Gastrocnemius medialis (tissue), 4 donors: Measurements from ENCODE around the gene RND1. TPM values are rescaled to one million over a fixed set of nuclear protein-coding genes. Genes with fewer than 3 reads are reported as not detected.

Experiments
- ATAC-seq, 2 donors: fragments of 150-250 bp; one replicate each; pipeline ENCODE4 v1.9.1; 2016
- DNase-seq, 2 donors: peaks; one replicate each; pipeline ENCODE4 v3.0.0-alpha.2; 2019
- H3K27ac ChIP-seq, 4 donors: fragments of 200-600 bp; sonication (generic); 1 replicate in 1 of 4; 2 replicates in 3 of 4; pipeline ENCODE4 v1.5.1; 2016 to 2018; ENCODE audit warnings: mild to moderate bottlenecking in 2 of 4, moderate library complexity in 1 of 4
- H3K27me3 ChIP-seq, 3 donors: fragments of 200-600 bp; sonication (generic) in 2 of 3; 1 replicate in 1 of 3; 2 replicates in 2 of 3; pipeline versions ENCODE4 v1.5.1 to v1.6.0; 2016 to 2019; ENCODE audit warnings: mild to moderate bottlenecking in 1 of 3, moderate library complexity in 1 of 3
- H3K36me3 ChIP-seq, 2 donors: fragments of 200-600 bp; sonication (generic) in 1 of 2; one replicate each; pipeline ENCODE4 v1.5.1; 2017 to 2018
- H3K4me1 ChIP-seq, 2 donors: fragments of 200-600 bp; sonication (generic) in 1 of 2; one replicate each; pipeline ENCODE4 v1.5.1; 2016 to 2017; ENCODE audit warnings: mild to moderate bottlenecking in 2 of 2
- H3K4me3 ChIP-seq, 4 donors: fragments of 200-600 bp; sonication (generic) in 3 of 4; 1 replicate in 1 of 4; 2 replicates in 3 of 4; pipeline ENCODE4 v1.5.1; 2016 to 2019; ENCODE audit warnings: mild to moderate bottlenecking in 2 of 4
- H3K9me3 ChIP-seq, 3 donors: fragments of 200-600 bp; sonication (generic) in 2 of 3; 1 replicate in 1 of 3; 2 replicates in 2 of 3; pipeline ENCODE4 v1.5.1; 2016 to 2019
- POLR2A ChIP-seq, 2 donors: fragments of 450-650 bp; IDR thresholded peaks; one replicate each; pipeline ENCODE4 v1.6.1; 2017; ENCODE audit warnings: antibody characterized with exemption in 2 of 2, mild to moderate bottlenecking in 2 of 2, moderate library complexity in 2 of 2
- in situ Hi-C, 4 donors: fragments of 200-750 bp; cut with MboI; loops; one replicate each; pipeline versions ENCODE4 v1.15.0 to v1.8.0; 2017; ENCODE audit warnings: low sequenced_read_pairs in 4 of 4
- intact Hi-C: fragments of 100-400 bp; cut with DNase I; formaldehyde crosslinking; loops from one replicate; pipeline ENCODE4 v1.15.1; 2023; ENCODE audit warnings: low total_unique reads
- total RNA-seq, 4 donors: library from RNA; depleted of rRNA; stranded (reverse); fragments of >200 nt; gene quantifications; one replicate each; pipeline versions ENCODE4 v1.1.0 to v1.2.3, GENCODE V29; 2016
- TF ChIP-seq, protein P1 (sequence below), 5 experiments: fragments of 450-650 bp in 3 of 5; fragments of 200-600 bp in 2 of 5; sonication (generic) in 2 of 5; IDR thresholded peaks in 4 of 5; conservative IDR thresholded peaks in 1 of 5; 1 replicate in 4 of 5; 2 replicates in 1 of 5; pipeline ENCODE4 v1.5.1; 2016 to 2019; ENCODE audit warnings: antibody characterized with exemption in 5 of 5, mild to moderate bottlenecking in 3 of 5, moderate library complexity in 3 of 5

Gene RND1
- total RNA-seq, 4 donors from 2014 or later, result 0.36 TPM; not detected in 3

DNA sequence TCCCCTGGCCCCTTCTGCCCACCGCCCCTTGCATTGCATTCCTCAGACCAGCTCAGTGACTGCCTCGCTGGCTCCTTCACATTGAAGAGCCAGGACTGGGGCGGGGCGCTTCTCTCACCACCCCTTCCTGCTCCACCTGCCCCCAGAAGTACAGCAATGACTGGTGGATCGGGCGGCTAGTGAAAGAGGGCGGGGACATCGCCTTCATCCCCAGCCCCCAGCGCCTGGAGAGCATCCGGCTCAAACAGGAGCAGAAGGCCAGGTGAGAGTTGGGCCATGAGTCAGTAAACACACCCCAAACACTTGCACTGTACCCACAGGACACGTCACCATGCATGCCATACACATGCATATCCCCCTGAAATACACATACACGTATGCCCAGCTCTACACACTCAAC, 41.6 kb downstream of the RND1 start:
- peaks cover under 1 to 3% of the 10 kb centered on the region in 2 donors for H3K4me1 ChIP-seq
- H3K4me3 ChIP-seq, result no peak overlapping the region
- in situ Hi-C loops, result no loop called here
- DNase-seq (no peak), ATAC-seq (no peak)
- no peak for TF ChIP-seq POLR2A (IDR thresholded peaks at IDR 0.05)
- TF ChIP-seq, protein P1, sequence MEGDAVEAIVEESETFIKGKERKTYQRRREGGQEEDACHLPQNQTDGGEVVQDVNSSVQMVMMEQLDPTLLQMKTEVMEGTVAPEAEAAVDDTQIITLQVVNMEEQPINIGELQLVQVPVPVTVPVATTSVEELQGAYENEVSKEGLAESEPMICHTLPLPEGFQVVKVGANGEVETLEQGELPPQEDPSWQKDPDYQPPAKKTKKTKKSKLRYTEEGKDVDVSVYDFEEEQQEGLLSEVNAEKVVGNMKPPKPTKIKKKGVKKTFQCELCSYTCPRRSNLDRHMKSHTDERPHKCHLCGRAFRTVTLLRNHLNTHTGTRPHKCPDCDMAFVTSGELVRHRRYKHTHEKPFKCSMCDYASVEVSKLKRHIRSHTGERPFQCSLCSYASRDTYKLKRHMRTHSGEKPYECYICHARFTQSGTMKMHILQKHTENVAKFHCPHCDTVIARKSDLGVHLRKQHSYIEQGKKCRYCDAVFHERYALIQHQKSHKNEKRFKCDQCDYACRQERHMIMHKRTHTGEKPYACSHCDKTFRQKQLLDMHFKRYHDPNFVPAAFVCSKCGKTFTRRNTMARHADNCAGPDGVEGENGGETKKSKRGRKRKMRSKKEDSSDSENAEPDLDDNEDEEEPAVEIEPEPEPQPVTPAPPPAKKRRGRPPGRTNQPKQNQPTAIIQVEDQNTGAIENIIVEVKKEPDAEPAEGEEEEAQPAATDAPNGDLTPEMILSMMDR (IDR thresholded peaks at IDR 0.05 in 4 of 5, conservative IDR thresholded peaks at IDR 0.05 in 1 of 5), result no peak
- H3K27ac ChIP-seq, result no peak overlapping the region
- H3K36me3 ChIP-seq, result peaks cover 0 to 11% of the 10 kb centered on the region in 2 donors
- H3K27me3 ChIP-seq, result peaks cover under 1 to 8% (median 1%) of the 10 kb centered on the region in 3 donors
- H3K9me3 ChIP-seq, result no peaks in the 10 kb centered on the region
- intact Hi-C loops, result no loop called here

DNA sequence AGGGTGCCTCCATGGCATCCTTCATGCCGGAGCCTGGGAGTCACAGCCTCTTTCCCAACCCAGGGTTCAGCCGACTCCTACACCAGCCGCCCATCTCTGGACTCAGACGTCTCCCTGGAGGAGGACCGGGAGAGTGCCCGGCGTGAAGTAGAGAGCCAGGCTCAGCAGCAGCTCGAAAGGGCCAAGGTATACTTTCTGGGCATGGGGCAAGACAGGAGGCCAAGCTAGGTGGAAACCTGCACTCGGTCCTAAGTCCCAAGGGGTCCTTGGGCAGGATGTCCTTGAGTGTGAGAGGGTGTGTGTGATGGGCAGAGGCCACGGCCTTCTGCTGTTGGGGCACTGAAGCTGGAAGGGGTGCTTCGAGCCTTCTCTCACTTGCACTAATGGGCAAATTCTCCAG, 42.4 kb downstream of the RND1 start:
- no peaks in the 10 kb centered on the region for H3K9me3 ChIP-seq
- intact Hi-C loops, result no loop called here
- H3K4me1 ChIP-seq, result peaks cover 7 to 8% of the 10 kb centered on the region in 2 donors
- TF ChIP-seq, protein P1 (IDR thresholded peaks at IDR 0.05 in 4 of 5, conservative IDR thresholded peaks at IDR 0.05 in 1 of 5), result no peak
- TF ChIP-seq POLR2A (IDR thresholded peaks at IDR 0.05), result no peak
- ATAC-seq (no peak), DNase-seq (no peak)
- no peak overlapping the region for H3K27ac ChIP-seq
- H3K36me3 ChIP-seq, result peaks cover 0 to 2% of the 10 kb centered on the region in 2 donors
- H3K4me3 ChIP-seq, result no peak overlapping the region
- in situ Hi-C loops, result no loop called here
- H3K27me3 ChIP-seq, result peaks cover 6 to 16% (median 9%) of the 10 kb centered on the region in 3 donors

DNA sequence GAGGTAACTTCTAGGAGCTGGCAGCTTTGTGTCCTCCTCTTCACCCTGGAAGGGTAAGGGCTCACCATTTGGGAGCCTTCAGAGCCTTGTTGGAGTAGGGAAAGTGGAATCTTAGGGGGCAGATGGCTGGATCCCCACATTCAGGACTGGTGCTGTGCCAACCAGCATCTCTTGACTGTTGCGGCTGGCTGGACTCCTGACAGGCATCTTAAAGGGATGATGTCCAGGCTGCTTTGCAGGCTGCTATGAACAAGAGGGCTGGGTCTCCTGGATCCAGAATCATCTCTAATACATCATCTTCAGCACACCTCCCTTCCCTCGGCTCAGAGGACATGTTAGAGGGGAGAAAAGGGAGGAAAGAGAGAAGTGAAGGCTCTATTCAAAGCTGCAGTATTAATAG, 43.0 kb downstream of the RND1 start:
- in situ Hi-C loops, result no loop called here
- TF ChIP-seq, protein P1 (IDR thresholded peaks at IDR 0.05 in 4 of 5, conservative IDR thresholded peaks at IDR 0.05 in 1 of 5), result no peak
- no peak for TF ChIP-seq POLR2A (IDR thresholded peaks at IDR 0.05)
- no peak for ATAC-seq

DNA sequence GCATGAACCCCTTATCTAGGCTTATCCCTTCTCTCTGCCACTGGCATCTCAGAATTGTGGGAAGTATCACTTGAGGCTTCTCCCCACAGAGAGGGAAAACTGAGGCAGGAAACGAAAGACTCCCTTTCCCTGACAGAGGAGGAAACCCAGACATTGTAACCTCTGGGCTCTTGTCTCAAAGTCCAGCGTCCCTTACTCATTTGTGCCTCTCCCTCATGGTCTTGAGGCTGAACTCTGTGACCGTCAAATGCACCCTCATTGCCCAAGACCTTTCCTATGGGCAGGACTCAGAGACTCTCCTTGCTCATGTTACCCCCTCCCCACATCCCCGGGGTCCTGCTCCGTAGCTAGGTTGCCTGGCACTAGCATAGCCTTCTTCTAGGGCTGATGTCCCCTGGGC, 43.5 kb downstream of the RND1 start:
- Histone ChIP-seq H3K4me1 (peaks cover 12 to 17% of the 10 kb centered on the region in 2 donors), H3K27ac (no peak overlapping the region), H3K9me3 (no peaks in the 10 kb centered on the region), H3K36me3 (no peaks in the 10 kb centered on the region), H3K27me3 (peaks cover 6 to 27% (median 19%) of the 10 kb centered on the region in 3 donors), H3K4me3 (no peak overlapping the region)
- in situ Hi-C loops (no loop called here), intact Hi-C loops (no loop called here)
- ATAC-seq (no peak), DNase-seq (no peak)
- TF ChIP-seq POLR2A (IDR thresholded peaks at IDR 0.05), result no peak
- TF ChIP-seq, protein P1 (IDR thresholded peaks at IDR 0.05 in 4 of 5, conservative IDR thresholded peaks at IDR 0.05 in 1 of 5), result no peak

More for the DNA sequence above, 43.0 kb downstream of the RND1 start:
- H3K9me3 ChIP-seq, result no peaks in the 10 kb centered on the region
- no peak for DNase-seq
- no peak overlapping the region for H3K4me3 ChIP-seq
- no peak overlapping the region for H3K27ac ChIP-seq
- peaks cover 11 to 14% of the 10 kb centered on the region in 2 donors for H3K4me1 ChIP-seq
- intact Hi-C loops, result no loop called here
- peaks cover 6 to 22% (median 15%) of the 10 kb centered on the region in 3 donors for H3K27me3 ChIP-seq
- no peaks in the 10 kb centered on the region for H3K36me3 ChIP-seq
